Endothelial cell of umbilical vein (primary cell): Measurements from ENCODE around the gene FAT2. TPM values are rescaled to one million over a fixed set of nuclear protein-coding genes. Genes with fewer than 3 reads are reported as not detected.

Source experiments
- BruUV-seq: library from RNA; stranded (reverse); fragments of 400-500 nt; replicated peaks from 2 replicates; lab custom pipeline; 2021; lab: Mats Ljungman, UMichigan
- CTCF ChIA-PET: fragments of 300-600, 350-600 bp; sonication (Branson Sonifier 250); formaldehyde crosslinking; loops from one replicate; lab custom pipeline; 2021; ENCODE audit warnings: antibody characterized with exemption, inconsistent platforms; lab: Charles Lee
- POLR2A ChIA-PET: fragments of 300-600, 350-600 bp; sonication (Branson Sonifier 250); formaldehyde crosslinking; loops from one replicate; lab custom pipeline; 2021; ENCODE audit warnings: antibody characterized with exemption, inconsistent platforms; lab: Charles Lee
- DNase-seq: peaks from one replicate; pipeline ENCODE4 v3.0.0-alpha.2; 2011; ENCODE audit warnings: low read depth, low spot score
- FAIRE-seq: peaks from 2 replicates; lab custom pipeline; 2011; peaks lifted over from hg19 to GRCh38; lab: Jason Lieb, UNC
- H2AFZ ChIP-seq: 2 replicates; pipeline ENCODE4 v1.6.0; 2012; ENCODE audit warnings: low read depth, low read length, control low read depth, inconsistent platforms
- H3K27ac ChIP-seq: 2 replicates; pipeline ENCODE4 v1.5.1; 2011; ENCODE audit warnings: low read depth, mild to moderate bottlenecking, control low read depth, low read length, moderate library complexity; ENCODE audit not compliant: insufficient read depth
- H3K27me3 ChIP-seq, 2 experiments: 2 replicates each; pipeline versions ENCODE4 v1.6.0 to v1.6.1; 2011; ENCODE audit warnings: low read length in 2 of 2, mixed read lengths in 1 of 2; ENCODE audit not compliant: control insufficient read depth in 2 of 2, insufficient read depth in 2 of 2
- H3K36me3 ChIP-seq, 2 experiments: 2 replicates in 1 of 2; 3 replicates in 1 of 2; pipeline ENCODE4 v1.5.1; 2011; ENCODE audit warnings: low read length in 2 of 2, mild to moderate bottlenecking in 1 of 2, moderate library complexity in 1 of 2; ENCODE audit not compliant: control insufficient read depth in 2 of 2, insufficient read depth in 2 of 2; ENCODE audit errors: extremely low read depth in 1 of 2
- H3K4me1 ChIP-seq: 3 replicates; pipeline ENCODE4 v1.5.1; 2011; ENCODE audit warnings: mild to moderate bottlenecking, low read length; ENCODE audit not compliant: control insufficient read depth, insufficient read depth; ENCODE audit errors: extremely low read depth
- H3K4me2 ChIP-seq: 2 replicates; pipeline ENCODE4 v1.6.1; 2011; ENCODE audit warnings: low read length, control low read depth, mixed read lengths; ENCODE audit not compliant: insufficient read depth
- H3K4me3 ChIP-seq, 3 experiments: fragments of 200-600 bp in 1 of 3; sonication (generic), shearing (Covaris generic) in 1 of 3; replicated peaks in 1 of 3; 2 replicates each; pipeline ENCODE4 v1.5.1; 2011 to 2016; ENCODE audit warnings: control low read depth in 3 of 3, low read length in 3 of 3, mild to moderate bottlenecking in 2 of 3, inconsistent platforms in 1 of 3, low read depth in 1 of 3, moderate library complexity in 1 of 3; ENCODE audit not compliant: insufficient read depth in 1 of 3
- H3K79me2 ChIP-seq: 2 replicates; pipeline ENCODE4 v1.6.0; 2012; ENCODE audit warnings: low read length, inconsistent platforms; ENCODE audit not compliant: control insufficient read depth, insufficient read depth
- H3K9ac ChIP-seq: replicated peaks from 2 replicates; pipeline ENCODE3; 2011; ENCODE audit warnings: low read length, control low read depth; ENCODE audit not compliant: insufficient read depth; ENCODE audit errors: extremely low read depth
- H3K9me1 ChIP-seq: replicated peaks from 3 replicates; pipeline ENCODE4 v1.6.0; 2011; ENCODE audit warnings: mild to moderate bottlenecking, low read length; ENCODE audit not compliant: control insufficient read depth, insufficient read depth; ENCODE audit errors: extremely low read depth
- H3K9me3 ChIP-seq: replicated peaks from 2 replicates; pipeline ENCODE4 v1.5.1; 2012; ENCODE audit warnings: low read length, inconsistent platforms; ENCODE audit not compliant: control insufficient read depth, insufficient read depth
- H4K20me1 ChIP-seq: replicated peaks from 2 replicates; pipeline ENCODE3; 2011; ENCODE audit warnings: mild to moderate bottlenecking, low read length; ENCODE audit not compliant: control insufficient read depth, insufficient read depth; ENCODE audit errors: extremely low read depth
- EZH2 ChIP-seq: IDR thresholded peaks from 2 replicates; pipeline ENCODE4 v1.6.1; 2012; ENCODE audit warnings: borderline replicate concordance, low read depth, mild to moderate bottlenecking, moderate library complexity, low read length, inconsistent platforms; ENCODE audit not compliant: severe bottlenecking
- FOS ChIP-seq: IDR thresholded peaks from 2 replicates; pipeline ENCODE4 v1.6.1; 2011; ENCODE audit warnings: mild to moderate bottlenecking, low read length, moderate library complexity, borderline replicate concordance; ENCODE audit not compliant: insufficient read depth
- GATA2 ChIP-seq: IDR thresholded peaks from 2 replicates; pipeline ENCODE4 v1.7.0; 2011; ENCODE audit warnings: low read depth, mild to moderate bottlenecking, moderate library complexity, mixed read lengths, low read length; ENCODE audit not compliant: insufficient read length, insufficient read depth
- JUN ChIP-seq: IDR thresholded peaks from 2 replicates; pipeline ENCODE4 v1.6.1; 2011; ENCODE audit warnings: borderline replicate concordance, low read depth; ENCODE audit not compliant: insufficient read length, insufficient read depth
- POLR2A ChIP-seq: IDR thresholded peaks from 2 replicates; pipeline ENCODE4 v1.6.1; 2012; ENCODE audit warnings: low read depth, mild to moderate bottlenecking, control low read depth, low read length
- POLR2AphosphoS5 ChIP-seq: IDR thresholded peaks from 2 replicates; pipeline ENCODE4 v1.6.1; 2012; ENCODE audit warnings: low read depth, mild to moderate bottlenecking, control low read depth, low read length, moderate library complexity; ENCODE audit not compliant: insufficient read depth
- dilution Hi-C: fragments of 300-500 bp; cut with MboI; formaldehyde crosslinking; loops from one replicate; pipeline ENCODE4 v1.15.0; 2019; ENCODE audit warnings: low sequenced_read_pairs; ENCODE audit not compliant: extremely low pct_ligation_motif_present
- intact Hi-C: fragments of 100-400 bp; cut with micrococcal nuclease; formaldehyde crosslinking; loops from one replicate; pipeline ENCODE4 v1.10.0; 2022
- polyA plus RNA-seq, 4 experiments: library from polyadenylated mRNA; depleted of rRNA in 3 of 4; stranded (reverse) in 3 of 4; unstranded in 1 of 4; fragments of >200 nt; gene quantifications; 2 replicates each; pipeline versions ENCODE4 v1.2.1 to v1.2.3, GENCODE V29; 2011 to 2012; ENCODE audit warnings: missing spikeins in 1 of 4
- total RNA-seq: library from RNA; stranded (reverse); gene quantifications from 2 replicates; pipeline ENCODE4 v1.2.3, GENCODE V29; 2021
- TF ChIP-seq, protein P1 (sequence below), 2 donors: IDR thresholded peaks; 1 replicate in 1 of 2; 2 replicates in 1 of 2; pipeline ENCODE4 v1.5.1; 2011; ENCODE audit warnings: low read length in 2 of 2, mild to moderate bottlenecking in 2 of 2, moderate library complexity in 2 of 2, control low read depth in 1 of 2, inconsistent platforms in 1 of 2, low read depth in 1 of 2; ENCODE audit not compliant: insufficient read depth in 1 of 2; ENCODE audit errors: extremely low read depth in 1 of 2

The FAT2 gene
- total and polyA plus RNA-seq, 2 donors (not counting 3 experiments of a cell fraction or from before 2014, with no cell fraction given): not detected

- no peak for FAIRE-seq
- H2AFZ ChIP-seq: no peak overlapping the region
- H3K27ac ChIP-seq: no peak overlapping the region
- no peak overlapping the region for H3K4me3 ChIP-seq
- BruUV-seq: no TSS peak
- no peaks in the 10 kb centered on the region for H3K79me2 ChIP-seq
- dilution Hi-C loops: no loop called here
- TF ChIP-seq JUN: no peak
- no peak for TF ChIP-seq EZH2
- TF ChIP-seq, protein P1, sequence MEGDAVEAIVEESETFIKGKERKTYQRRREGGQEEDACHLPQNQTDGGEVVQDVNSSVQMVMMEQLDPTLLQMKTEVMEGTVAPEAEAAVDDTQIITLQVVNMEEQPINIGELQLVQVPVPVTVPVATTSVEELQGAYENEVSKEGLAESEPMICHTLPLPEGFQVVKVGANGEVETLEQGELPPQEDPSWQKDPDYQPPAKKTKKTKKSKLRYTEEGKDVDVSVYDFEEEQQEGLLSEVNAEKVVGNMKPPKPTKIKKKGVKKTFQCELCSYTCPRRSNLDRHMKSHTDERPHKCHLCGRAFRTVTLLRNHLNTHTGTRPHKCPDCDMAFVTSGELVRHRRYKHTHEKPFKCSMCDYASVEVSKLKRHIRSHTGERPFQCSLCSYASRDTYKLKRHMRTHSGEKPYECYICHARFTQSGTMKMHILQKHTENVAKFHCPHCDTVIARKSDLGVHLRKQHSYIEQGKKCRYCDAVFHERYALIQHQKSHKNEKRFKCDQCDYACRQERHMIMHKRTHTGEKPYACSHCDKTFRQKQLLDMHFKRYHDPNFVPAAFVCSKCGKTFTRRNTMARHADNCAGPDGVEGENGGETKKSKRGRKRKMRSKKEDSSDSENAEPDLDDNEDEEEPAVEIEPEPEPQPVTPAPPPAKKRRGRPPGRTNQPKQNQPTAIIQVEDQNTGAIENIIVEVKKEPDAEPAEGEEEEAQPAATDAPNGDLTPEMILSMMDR (IDR thresholded peaks at IDR 0.05; ENCODE audit: extremely low read depth in 1 of 2, insufficient read depth in 1 of 2, low read depth in 1 of 2, low read length in 2 of 2): no peak
- TF ChIP-seq POLR2AphosphoS5: no peak
- no peak for TF ChIP-seq GATA2
- no peak for TF ChIP-seq FOS
- no peak for TF ChIP-seq POLR2A
- no peaks in the 10 kb centered on the region for H4K20me1 ChIP-seq
- no peak overlapping the region for H3K9ac ChIP-seq
- ChIA-PET CTCF (interaction anchor here (0.9 kb wide), 1 partner anchor 216 kb away, joined by 3 read pairs; no protein-coding TSS in a partner anchor), POLR2A (no interaction called here)
- no peak overlapping the region for H3K4me2 ChIP-seq
- intact Hi-C loops: no loop called here
- H3K27me3 ChIP-seq: peaks cover 0 to 2% of the 10 kb centered on the region in 2 experiments
- H3K9me1 ChIP-seq: no peaks in the 10 kb centered on the region
- no peaks in the 10 kb centered on the region for H3K36me3 ChIP-seq
- no peak for DNase-seq
- H3K4me1 ChIP-seq: no peaks in the 10 kb centered on the region
- H3K9me3 ChIP-seq: no peaks in the 10 kb centered on the region
These were observed 13.6 kb downstream of the FAT2 start for GRCh38 chr5:151577566-151577965.
